Activated CD4-positive, alpha-beta T cell treated with anti-CD3 and anti-CD28 coated beads, Interleukin-2, amount 50 U/mL, for 48 hours (primary cell): ENCODE measurements around the gene PTPRK.
"Not testable (repeated sequence)": the region's sequence is repeated elsewhere in the genome, so short reads cannot be mapped to it uniquely, and the experiment has no call there.

ENCODE experiments used
- DNase-seq, 2 experiments: peaks; one replicate each; pipeline ENCODE4 v3.0.0-alpha.2; 2020

Gene PTPRK

DNA sequence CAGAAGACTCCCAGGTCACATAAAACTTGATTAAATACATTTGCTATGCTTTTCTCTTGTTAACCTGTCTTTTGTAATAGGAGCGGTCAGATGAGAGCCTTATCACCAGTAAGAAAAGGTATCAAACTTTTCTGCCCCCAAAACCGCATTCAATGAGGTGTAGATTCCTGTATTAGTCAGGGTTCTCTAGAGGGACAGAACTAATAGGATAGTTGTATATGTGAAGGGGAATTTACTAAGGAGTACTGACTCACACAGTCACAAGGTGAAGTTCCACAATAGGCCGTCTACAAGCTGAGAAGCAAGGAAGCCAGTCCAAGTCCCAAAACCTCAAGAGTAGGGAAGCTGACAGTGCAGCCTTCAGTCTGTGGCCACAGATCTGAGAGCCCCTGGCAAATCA is 32.7 kb downstream of the PTPRK start:
- no peak for DNase-seq

- DNase-seq = no peak
These were observed 33.3 kb downstream of the PTPRK start for GRCh38 chr6:128487055-128487454.

- not testable (repeated sequence) for DNase-seq
These were observed 33.8 kb downstream of the PTPRK start for GRCh38 chr6:128486580-128486979.

- DNase-seq = no peak
These were observed 36.8 kb downstream of the PTPRK start for GRCh38 chr6:128483472-128484135.

GRCh38 chr6:128482642-128483041 is 37.8 kb downstream of the PTPRK start:
- no peak for DNase-seq

- no peak for DNase-seq
These were observed 40.4 kb downstream of the PTPRK start for GRCh38 chr6:128479991-128480390.

GRCh38 chr6:128479048-128479666 is 41.2 kb downstream of the PTPRK start:
- no peak for DNase-seq

- DNase-seq = no peak
These were observed 42.0 kb downstream of the PTPRK start for GRCh38 chr6:128478230-128479047.

DNA sequence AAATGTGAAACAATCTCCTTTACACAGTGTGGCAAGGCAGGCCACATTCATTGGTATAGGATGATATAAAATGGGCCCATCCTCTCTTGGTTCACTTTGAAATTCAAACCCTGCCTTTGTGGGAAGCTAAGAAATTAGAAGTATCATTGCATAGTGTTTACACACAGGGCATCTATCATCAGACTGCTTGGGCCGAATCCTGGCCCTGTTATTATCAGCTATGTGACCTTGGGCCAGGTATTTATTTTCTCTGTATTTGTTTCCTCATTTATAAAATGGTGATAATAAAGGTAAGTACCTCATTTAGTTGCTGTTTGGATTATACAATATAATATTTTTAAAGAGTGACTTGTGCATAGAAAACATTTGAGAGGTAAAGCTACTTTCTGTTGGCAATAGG is 45.5 kb downstream of the PTPRK start:
- DNase-seq = no peak

GRCh38 chr6:128474481-128474880 is 45.9 kb downstream of the PTPRK start:
- DNase-seq = no peak

DNA sequence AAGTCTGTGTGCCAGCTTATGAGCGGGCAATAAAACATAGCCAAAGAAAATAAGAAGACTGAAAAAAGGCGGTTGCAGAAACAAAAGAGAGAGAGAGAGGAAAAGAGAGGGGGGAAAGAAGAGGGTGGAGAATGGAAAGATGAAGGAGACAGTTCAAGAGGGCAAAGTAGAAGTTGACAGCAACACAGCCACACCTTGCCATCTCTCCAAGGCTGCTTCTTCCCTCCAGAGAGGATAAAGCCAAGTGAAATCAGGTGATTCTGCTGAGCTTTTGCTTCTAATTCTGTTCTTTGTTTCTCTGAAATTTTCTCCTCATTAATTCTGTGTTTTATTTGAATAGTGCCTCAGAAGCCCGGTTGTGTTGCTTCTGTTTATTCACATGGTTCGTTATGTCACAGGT is 48.5 kb downstream of the PTPRK start:
- no peak for DNase-seq

DNA sequence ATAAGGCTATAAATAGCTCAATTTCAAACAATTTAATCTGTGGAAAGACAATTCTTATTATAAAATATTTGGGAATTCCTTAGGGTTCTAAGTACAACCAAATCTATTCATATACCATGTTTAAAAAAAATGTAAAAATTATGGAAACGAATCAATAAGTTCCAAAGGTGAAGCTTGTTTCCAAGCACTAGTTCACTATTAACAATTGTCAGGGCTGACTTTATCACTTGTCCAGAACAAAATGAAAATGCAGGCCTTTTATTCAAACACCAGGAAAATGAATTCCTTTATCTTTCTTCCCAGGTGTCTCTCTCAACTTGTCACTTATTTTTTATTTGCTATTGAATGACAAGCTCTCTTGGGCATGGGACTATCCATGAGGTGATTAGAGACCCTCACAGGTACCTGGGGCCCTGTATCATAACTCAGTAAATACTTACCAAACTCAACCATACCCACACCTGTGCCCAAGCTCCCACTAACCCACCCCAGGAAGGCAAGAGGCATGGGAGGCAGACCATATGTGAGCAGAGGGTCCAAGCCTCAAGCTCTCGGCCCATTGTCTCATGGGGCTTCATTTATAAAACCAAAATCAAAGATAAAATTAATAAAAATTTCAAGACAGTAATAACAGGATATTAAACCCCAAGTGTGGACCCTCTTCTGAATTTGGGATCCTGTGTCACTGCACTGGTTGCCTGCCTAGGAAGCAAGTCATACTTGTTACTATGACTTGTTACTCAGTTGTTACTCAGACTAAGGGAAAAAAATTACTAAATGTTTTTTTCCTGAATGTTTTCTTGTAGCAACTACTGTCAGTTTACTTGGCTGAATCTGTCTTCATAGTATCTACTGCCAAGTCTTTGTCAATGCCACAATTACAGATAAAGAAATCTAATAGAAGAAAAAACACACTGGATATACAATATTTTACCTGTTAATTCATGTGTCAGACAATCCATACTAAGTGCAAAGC is 54.7 kb downstream of the PTPRK start:
- DNase-seq = no peak

- DNase-seq = no peak
These were observed 55.6 kb downstream of the PTPRK start for GRCh38 chr6:128464790-128465189.

DNA sequence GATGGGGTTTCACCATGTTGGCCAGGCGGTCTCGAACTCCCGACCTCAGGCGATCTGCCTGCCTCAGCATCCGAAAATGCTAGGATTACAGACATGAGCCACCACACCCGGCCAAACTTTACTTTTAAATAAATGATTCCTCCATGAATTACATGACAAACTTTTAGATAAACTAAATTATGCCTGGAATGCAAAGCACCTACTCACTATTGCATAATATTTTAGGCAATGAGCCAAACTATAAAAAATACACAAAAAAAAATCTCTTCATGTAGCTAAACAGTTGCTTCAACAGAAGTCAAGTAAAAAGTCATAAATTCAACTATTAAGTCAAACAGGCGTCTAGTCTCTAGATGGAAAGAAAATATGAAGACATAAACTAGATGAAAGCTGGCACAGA is 56.5 kb downstream of the PTPRK start:
- no peak for DNase-seq

DNA sequence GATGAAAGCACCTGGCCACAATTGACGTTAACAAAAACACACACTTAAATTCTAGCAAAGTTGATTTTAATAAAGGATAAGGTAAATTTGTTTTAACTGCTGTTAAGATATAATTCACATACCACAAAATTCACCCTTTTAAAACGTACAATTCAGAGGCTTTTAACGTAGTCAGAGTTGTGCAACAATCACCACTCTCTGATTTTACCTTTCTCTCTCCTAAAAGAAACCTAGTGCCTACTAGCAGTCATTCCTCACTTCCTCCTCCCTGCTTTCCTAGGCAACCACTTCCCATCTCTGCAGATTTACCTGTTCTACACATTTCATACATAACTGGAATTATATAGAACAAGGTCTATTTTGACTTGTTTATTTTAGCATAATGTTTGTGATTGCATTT is 58.9 kb downstream of the PTPRK start:
- DNase-seq = no peak

- no peak for DNase-seq
These were observed 63.7 kb downstream of the PTPRK start for GRCh38 chr6:128456510-128457230.

DNA sequence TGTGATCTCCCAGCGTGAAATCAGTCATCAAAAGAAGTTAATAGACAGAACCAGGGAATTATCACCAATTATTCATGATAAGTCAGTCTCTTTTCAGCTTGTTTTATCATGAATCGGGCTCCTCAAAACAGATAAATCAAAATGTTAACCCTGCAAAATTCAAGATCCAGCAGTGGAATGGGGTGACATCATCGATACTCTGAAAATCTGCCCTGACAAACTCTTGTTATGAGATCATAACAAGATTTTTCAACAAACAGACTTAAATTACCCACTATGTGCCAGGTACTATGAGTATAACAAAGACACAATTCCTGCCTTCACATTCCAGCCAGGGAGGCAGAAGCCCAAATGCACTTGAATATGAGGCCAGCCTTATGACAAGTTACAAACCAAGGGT is 64.4 kb downstream of the PTPRK start:
- DNase-seq = no peak

GRCh38 chr6:128452713-128453112 is 67.7 kb downstream of the PTPRK start:
- DNase-seq = no peak

DNA sequence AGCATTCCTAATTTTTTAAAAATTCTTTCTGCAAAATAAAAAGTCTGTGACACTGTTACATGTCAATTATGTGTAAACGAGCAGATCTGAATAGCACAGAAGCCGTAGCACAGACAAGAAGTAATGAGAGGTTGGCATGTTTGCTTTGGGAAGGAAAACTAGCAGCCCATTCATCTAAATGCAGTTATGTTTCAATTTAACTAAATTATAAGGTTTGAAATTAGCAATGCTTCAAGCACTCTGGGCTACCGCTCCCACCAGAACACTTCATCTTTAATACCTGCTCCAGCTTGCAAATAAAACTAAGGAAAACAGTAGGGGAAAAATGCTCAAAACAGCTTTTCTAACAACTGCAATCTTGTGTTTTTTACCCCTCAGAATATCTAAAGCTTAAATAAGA is 73.9 kb downstream of the PTPRK start:
- no peak for DNase-seq

- no peak for DNase-seq
These were observed 76.8 kb downstream of the PTPRK start for GRCh38 chr6:128443553-128443952.

GRCh38 chr6:128439627-128440026 is 80.8 kb downstream of the PTPRK start:
- no peak for DNase-seq

DNA sequence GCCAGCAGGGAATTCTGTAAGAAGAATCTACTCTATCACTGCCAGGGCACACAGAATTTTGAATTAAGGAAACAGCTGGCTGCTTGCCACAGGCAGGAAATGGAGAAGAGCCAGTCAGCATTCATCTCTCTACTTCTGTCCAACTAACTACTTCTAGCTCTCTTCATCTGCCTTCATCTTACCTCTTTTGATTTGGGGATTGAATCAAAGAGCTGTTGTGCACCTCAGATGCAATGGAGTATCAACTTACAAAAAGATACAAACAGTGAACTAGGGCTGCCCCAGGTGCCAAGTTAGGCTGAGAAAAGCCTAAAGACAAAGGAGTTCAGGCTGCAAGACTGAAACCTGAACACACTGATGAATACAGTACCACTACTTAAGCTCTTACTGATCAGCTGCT is 82.0 kb downstream of the PTPRK start:
- no peak for DNase-seq
